GM12892 (cell line): ENCODE results near the gene ATP6V0A4.

Experiments
- POLR2A ChIP-seq: IDR thresholded peaks from 2 replicates; pipeline ENCODE4 v1.6.1; 2011; ENCODE audit warnings: low read depth, low read length, control low read depth
- POLR2AphosphoS5 ChIP-seq: IDR thresholded peaks from 2 replicates; pipeline ENCODE4 v1.6.1; 2011; ENCODE audit warnings: low read depth, low read length, control low read depth
- TAF1 ChIP-seq: IDR thresholded peaks from 2 replicates; pipeline ENCODE4 v1.6.1; 2011; ENCODE audit warnings: low read depth, mild to moderate bottlenecking, control low read depth, low read length, borderline replicate concordance

DNA sequence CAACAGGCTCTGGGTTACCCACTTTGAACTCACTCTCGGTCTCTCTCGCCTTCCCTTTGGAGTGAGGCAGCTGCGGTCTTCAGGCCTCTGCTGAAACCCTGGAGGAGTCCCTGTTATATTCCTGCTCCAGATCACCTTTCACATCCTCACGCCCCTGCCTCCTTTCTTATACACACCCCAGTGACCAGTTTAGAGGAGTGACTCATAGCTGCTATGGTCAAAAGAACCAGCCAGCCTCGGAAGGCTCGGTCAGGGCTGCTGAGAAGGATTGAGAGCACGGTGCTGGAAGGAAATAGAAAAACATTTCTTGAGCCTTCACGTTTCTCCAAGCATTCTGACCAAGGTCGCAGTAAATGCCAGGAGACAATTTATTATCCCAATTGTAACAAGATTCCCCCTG, 68.6 kb downstream of the ATP6V0A4 start:
- TF ChIP-seq POLR2A (no peak), POLR2AphosphoS5 (no peak), TAF1 (no peak)
